HEK293 (cell line): ENCODE measurements around the gene PGM1.
A peak's percentile ranks its signal among the peaks of the same experiment; 100 is the strongest.

ENCODE experiments used
- CTCF ChIA-PET: fragments of 350-600 bp; formaldehyde crosslinking; extraction: SDS; loops from one replicate; lab custom pipeline; 2021; ENCODE audit warnings: antibody characterized with exemption; lab: Yijun Ruan, JAX
- POLR2A ChIA-PET: fragments of 300-600 bp; formaldehyde crosslinking; extraction: SDS; loops from one replicate; lab custom pipeline; 2020; ENCODE audit warnings: antibody characterized with exemption, inconsistent platforms; lab: Yijun Ruan, JAX
- H3K27ac ChIP-seq: fragments of 200-500 bp; sonication (Bioruptor generic); 2 replicates; pipeline ENCODE4 v1.5.1; 2014; ENCODE audit warnings: low read depth, low read length, control low read depth, inconsistent platforms; ENCODE audit errors: extremely low read depth
- H3K36me3 ChIP-seq, 2 experiments: fragments of 200-500 bp in 1 of 2; sonication (Bioruptor generic) in 1 of 2; 1 replicate in 1 of 2; 2 replicates in 1 of 2; pipeline ENCODE4 v1.5.1; 2014 to 2017; ENCODE audit warnings: inconsistent platforms in 2 of 2, low read length in 2 of 2; ENCODE audit not compliant: control insufficient read depth in 2 of 2, insufficient read depth in 1 of 2
- H3K4me1 ChIP-seq: fragments of 200-500 bp; sonication (Bioruptor generic); 2 replicates; pipeline ENCODE4 v1.5.1; 2014; ENCODE audit warnings: mild to moderate bottlenecking, low read length, inconsistent platforms; ENCODE audit not compliant: control insufficient read depth, insufficient read depth
- H3K4me3 ChIP-seq: 2 replicates; pipeline ENCODE4 v1.5.1; 2011; ENCODE audit warnings: low read depth, mild to moderate bottlenecking, control low read depth, low read length, moderate library complexity
- H3K9me3 ChIP-seq: fragments of 200-500 bp; sonication (Bioruptor generic); 2 replicates; pipeline ENCODE4 v1.5.1; 2014; ENCODE audit warnings: low read depth, low read length, inconsistent platforms; ENCODE audit not compliant: control insufficient read depth, insufficient read depth
- BCL11B ChIP-seq: fragments of 450-650 bp; formaldehyde crosslinking; IDR thresholded peaks from 2 replicates; pipeline ENCODE4 v1.5.1; 2016; ENCODE audit warnings: low read depth, missing biosample characterization, missing genetic modification characterization
- EGR2 ChIP-seq: fragments of 450-650 bp; formaldehyde crosslinking; IDR thresholded peaks from 2 replicates; pipeline ENCODE4 v1.5.1; 2016; ENCODE audit warnings: low read depth, missing biosample characterization, missing genetic modification characterization
- GLI2 ChIP-seq: fragments of 450-650 bp; formaldehyde crosslinking; IDR thresholded peaks from 2 replicates; pipeline ENCODE4; 2017; ENCODE audit warnings: missing biosample characterization, missing genetic modification characterization, low read depth, borderline replicate concordance
- GLI4 ChIP-seq: fragments of 450-650 bp; formaldehyde crosslinking; IDR thresholded peaks from 2 replicates; pipeline ENCODE4 v1.5.1; 2016; ENCODE audit warnings: missing biosample characterization, missing genetic modification characterization
- IKZF3 ChIP-seq: fragments of 450-650 bp; IDR thresholded peaks from 2 replicates; pipeline ENCODE4 v1.5.0; 2018; ENCODE audit warnings: missing biosample characterization, mild to moderate bottlenecking, missing genetic modification characterization, moderate library complexity
- WT1 ChIP-seq: fragments of 450-650 bp; formaldehyde crosslinking; IDR thresholded peaks from 2 replicates; pipeline ENCODE4 v1.5.1; 2016; ENCODE audit warnings: missing biosample characterization, missing genetic modification characterization
- YY2 ChIP-seq: fragments of 450-650 bp; formaldehyde crosslinking; IDR thresholded peaks from 2 replicates; pipeline ENCODE4 v1.5.1; 2016; ENCODE audit warnings: missing biosample characterization, missing genetic modification characterization
- ZEB2 ChIP-seq: fragments of 450-650 bp; formaldehyde crosslinking; IDR thresholded peaks from 2 replicates; pipeline ENCODE4 v1.5.1; 2016; ENCODE audit warnings: missing biosample characterization, missing genetic modification characterization
- ZFHX2 ChIP-seq: fragments of 450-650 bp; formaldehyde crosslinking; conservative IDR thresholded peaks from 2 replicates; pipeline ENCODE4 v1.5.1; 2016; ENCODE audit warnings: missing biosample characterization, missing genetic modification characterization
- ZNF121 ChIP-seq: fragments of 450-650 bp; formaldehyde crosslinking; IDR thresholded peaks from 2 replicates; pipeline ENCODE4 v1.5.1; 2016; ENCODE audit warnings: missing biosample characterization, missing genetic modification characterization
- ZNF311 ChIP-seq: fragments of 450-650 bp; formaldehyde crosslinking; IDR thresholded peaks from 2 replicates; pipeline ENCODE4 v1.5.1; 2017; ENCODE audit warnings: missing biosample characterization, missing genetic modification characterization, borderline replicate concordance
- ZNF341 ChIP-seq: fragments of 450-650 bp; formaldehyde crosslinking; IDR thresholded peaks from 2 replicates; pipeline ENCODE4; 2016; ENCODE audit warnings: low read depth, missing biosample characterization, missing genetic modification characterization
- ZNF366 ChIP-seq: fragments of 450-650 bp; formaldehyde crosslinking; conservative IDR thresholded peaks from 2 replicates; pipeline ENCODE4 v1.5.1; 2016; ENCODE audit warnings: missing biosample characterization, missing genetic modification characterization
- ZNF510 ChIP-seq: fragments of 450-650 bp; formaldehyde crosslinking; IDR thresholded peaks from 2 replicates; pipeline ENCODE4 v1.5.1; 2018; ENCODE audit warnings: mild to moderate bottlenecking, missing genetic modification characterization, missing biosample characterization; ENCODE audit not compliant: insufficient replicate concordance
- ZNF585B ChIP-seq: fragments of 450-650 bp; formaldehyde crosslinking; IDR thresholded peaks from 2 replicates; pipeline ENCODE4 v1.5.1; 2016; ENCODE audit warnings: missing biosample characterization, missing genetic modification characterization
- ZNF701 ChIP-seq: fragments of 450-650 bp; formaldehyde crosslinking; IDR thresholded peaks from 2 replicates; pipeline ENCODE4 v1.5.1; 2016; ENCODE audit warnings: missing biosample characterization, missing genetic modification characterization
- ZNF776 ChIP-seq: fragments of 450-650 bp; formaldehyde crosslinking; IDR thresholded peaks from 2 replicates; pipeline ENCODE4 v1.5.0; 2017; ENCODE audit warnings: missing biosample characterization, missing genetic modification characterization, borderline replicate concordance
- ZNF792 ChIP-seq: fragments of 450-650 bp; formaldehyde crosslinking; IDR thresholded peaks from 2 replicates; pipeline ENCODE4 v1.5.1; 2016; ENCODE audit warnings: missing biosample characterization, missing genetic modification characterization
- ZNF837 ChIP-seq: fragments of 450-650 bp; formaldehyde crosslinking; IDR thresholded peaks from 2 replicates; pipeline ENCODE4 v1.5.1; 2016; ENCODE audit warnings: missing biosample characterization, missing genetic modification characterization
- ZXDB ChIP-seq: fragments of 450-650 bp; formaldehyde crosslinking; IDR thresholded peaks from 2 replicates; pipeline ENCODE4 v1.5.1; 2016; ENCODE audit warnings: missing biosample characterization, missing genetic modification characterization
- TF ChIP-seq, protein P1 (sequence below): fragments of 450-650 bp; formaldehyde crosslinking; IDR thresholded peaks from 2 replicates; pipeline ENCODE4 v1.5.1; 2016; ENCODE audit warnings: missing biosample characterization, missing genetic modification characterization
- TF ChIP-seq, protein P2 (sequence below): fragments of 450-650 bp; formaldehyde crosslinking; IDR thresholded peaks from 2 replicates; pipeline ENCODE4 v1.5.1; 2017; ENCODE audit warnings: missing biosample characterization, mild to moderate bottlenecking, missing genetic modification characterization, moderate library complexity
- TF ChIP-seq, protein P3 (sequence below): fragments of 450-650 bp; formaldehyde crosslinking; conservative IDR thresholded peaks from 2 replicates; pipeline ENCODE4 v1.5.1; 2016; ENCODE audit warnings: low read depth, missing biosample characterization, missing genetic modification characterization
- TF ChIP-seq, protein P4 (sequence below): fragments of 450-650 bp; formaldehyde crosslinking; IDR thresholded peaks from 2 replicates; pipeline ENCODE4 v1.5.1; 2017; ENCODE audit warnings: missing biosample characterization, missing genetic modification characterization

Gene PGM1

DNA sequence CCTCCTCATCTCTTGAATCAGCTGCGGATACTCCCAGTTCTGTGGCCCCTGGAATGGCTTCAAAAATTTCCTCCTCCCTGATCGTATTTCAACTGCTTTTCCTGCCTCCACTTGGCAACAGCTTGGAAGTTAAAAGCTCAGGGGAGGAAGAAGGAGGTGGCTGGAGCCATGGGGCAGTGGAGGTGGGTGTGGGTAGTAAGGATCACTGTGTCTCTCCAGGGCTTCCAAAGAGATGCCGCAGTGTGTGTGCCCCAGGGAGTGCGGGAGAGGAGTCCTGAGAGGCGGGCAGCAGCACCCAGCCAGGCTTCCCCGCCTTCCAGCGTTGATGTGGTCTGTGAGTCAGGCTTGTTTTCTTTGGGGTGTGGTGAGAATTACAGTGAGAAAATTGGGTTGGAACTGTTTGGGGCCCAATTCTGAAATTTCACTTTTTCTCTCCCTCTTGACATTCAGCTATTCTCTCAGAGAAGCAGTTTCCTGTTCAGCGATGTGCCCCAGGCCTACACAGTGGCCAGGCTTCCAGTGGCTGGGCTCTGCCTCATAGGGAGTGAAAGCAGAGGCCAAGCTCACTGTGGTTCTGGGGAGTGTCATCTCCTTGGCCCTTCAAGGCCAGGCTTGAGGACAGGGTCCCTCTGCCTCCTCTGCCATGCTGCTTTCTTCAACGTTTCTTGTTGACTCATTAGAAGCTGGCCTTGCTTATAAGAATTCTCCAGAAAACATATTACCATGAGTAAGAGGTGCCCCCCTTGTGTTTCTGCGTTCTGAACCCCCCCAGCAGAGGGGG lies 69.0 kb downstream of the PGM1 start:
- H3K27ac ChIP-seq = no peak overlapping the region
- H3K4me1 ChIP-seq = no peaks in the 10 kb centered on the region
- peaks cover 0 to 20% of the 10 kb centered on the region in 2 experiments; a peak in 1 of 3 replicates for H3K36me3 ChIP-seq
- ChIA-PET POLR2A (no interaction called here), CTCF (interaction anchor here (0.7 to 2.8 kb wide), 4 partner anchors 12 to 585 kb away, joined by 3 to 11 read pairs (median 4); no protein-coding TSS in a partner anchor)
- TF ChIP-seq ZNF776 (tag by site-specific recombination) (no peak), WT1 (tag by site-specific recombination) (peak; percentile 73), ZEB2 (tag by site-specific recombination) (no peak), EGR2 (peak; percentile 69; the same call in 1 of the 2 replicates), ZNF366 (tag by site-specific recombination) (no peak), BCL11B (tag by site-specific recombination) (no peak), GLI2 (tag by site-specific recombination) (no peak), ZFHX2 (tag by site-specific recombination) (peak; percentile 66), ZNF341 (tag by site-specific recombination) (no peak)
- TF ChIP-seq, protein P1, sequence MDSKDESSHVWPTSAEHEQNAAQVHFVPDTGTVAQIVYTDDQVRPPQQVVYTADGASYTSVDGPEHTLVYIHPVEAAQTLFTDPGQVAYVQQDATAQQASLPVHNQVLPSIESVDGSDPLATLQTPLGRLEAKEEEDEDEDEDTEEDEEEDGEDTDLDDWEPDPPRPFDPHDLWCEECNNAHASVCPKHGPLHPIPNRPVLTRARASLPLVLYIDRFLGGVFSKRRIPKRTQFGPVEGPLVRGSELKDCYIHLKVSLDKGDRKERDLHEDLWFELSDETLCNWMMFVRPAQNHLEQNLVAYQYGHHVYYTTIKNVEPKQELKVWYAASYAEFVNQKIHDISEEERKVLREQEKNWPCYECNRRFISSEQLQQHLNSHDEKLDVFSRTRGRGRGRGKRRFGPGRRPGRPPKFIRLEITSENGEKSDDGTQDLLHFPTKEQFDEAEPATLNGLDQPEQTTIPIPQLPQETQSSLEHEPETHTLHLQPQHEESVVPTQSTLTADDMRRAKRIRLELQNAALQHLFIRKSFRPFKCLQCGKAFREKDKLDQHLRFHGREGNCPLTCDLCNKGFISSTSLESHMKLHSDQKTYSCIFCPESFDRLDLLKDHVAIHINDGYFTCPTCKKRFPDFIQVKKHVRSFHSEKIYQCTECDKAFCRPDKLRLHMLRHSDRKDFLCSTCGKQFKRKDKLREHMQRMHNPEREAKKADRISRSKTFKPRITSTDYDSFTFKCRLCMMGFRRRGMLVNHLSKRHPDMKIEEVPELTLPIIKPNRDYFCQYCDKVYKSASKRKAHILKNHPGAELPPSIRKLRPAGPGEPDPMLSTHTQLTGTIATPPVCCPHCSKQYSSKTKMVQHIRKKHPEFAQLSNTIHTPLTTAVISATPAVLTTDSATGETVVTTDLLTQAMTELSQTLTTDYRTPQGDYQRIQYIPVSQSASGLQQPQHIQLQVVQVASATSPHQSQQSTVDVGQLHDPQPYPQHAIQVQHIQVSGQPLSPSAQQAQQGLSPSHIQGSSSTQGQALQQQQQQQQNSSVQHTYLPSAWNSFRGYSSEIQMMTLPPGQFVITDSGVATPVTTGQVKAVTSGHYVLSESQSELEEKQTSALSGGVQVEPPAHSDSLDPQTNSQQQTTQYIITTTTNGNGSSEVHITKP (tag by site-specific recombination) = no peak
- TF ChIP-seq, protein P2, sequence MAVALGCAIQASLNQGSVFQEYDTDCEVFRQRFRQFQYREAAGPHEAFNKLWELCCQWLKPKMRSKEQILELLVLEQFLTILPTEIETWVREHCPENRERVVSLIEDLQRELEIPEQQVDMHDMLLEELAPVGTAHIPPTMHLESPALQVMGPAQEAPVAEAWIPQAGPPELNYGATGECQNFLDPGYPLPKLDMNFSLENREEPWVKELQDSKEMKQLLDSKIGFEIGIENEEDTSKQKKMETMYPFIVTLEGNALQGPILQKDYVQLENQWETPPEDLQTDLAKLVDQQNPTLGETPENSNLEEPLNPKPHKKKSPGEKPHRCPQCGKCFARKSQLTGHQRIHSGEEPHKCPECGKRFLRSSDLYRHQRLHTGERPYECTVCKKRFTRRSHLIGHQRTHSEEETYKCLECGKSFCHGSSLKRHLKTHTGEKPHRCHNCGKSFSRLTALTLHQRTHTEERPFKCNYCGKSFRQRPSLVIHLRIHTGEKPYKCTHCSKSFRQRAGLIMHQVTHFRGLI (tag by site-specific recombination) = 0 out of 2 replicates have a peak, but pooled peaks have one; percentile 22
- H3K9me3 ChIP-seq = no peaks in the 10 kb centered on the region
- no peak overlapping the region for H3K4me3 ChIP-seq

DNA sequence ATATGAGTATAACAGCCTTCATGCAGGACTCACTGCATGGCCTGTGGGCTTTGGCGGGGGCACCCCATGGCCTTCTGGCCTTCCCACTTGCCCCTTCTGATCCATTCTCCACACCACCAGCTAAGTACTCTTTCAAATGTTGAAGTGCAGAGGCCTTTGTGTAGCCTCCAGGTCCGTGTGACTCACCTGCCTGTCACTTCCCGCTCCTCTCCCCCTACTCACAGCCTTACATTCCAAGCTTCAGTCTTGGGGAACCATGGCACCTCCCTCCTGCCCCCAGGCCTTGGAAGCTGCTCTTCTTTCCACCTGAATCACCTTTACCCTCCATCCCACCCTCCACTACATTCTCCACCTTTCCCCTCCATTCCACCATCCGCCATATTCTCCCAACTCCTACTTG lies 69.6 kb downstream of the PGM1 start:
- no peaks in the 10 kb centered on the region for H3K4me1 ChIP-seq
- ChIA-PET CTCF (interaction anchor here (1.5 to 2.8 kb wide), 2 partner anchors 12 to 584 kb away, joined by 4 to 11 read pairs; no protein-coding TSS in a partner anchor), POLR2A (no interaction called here)
- H3K4me3 ChIP-seq = no peak overlapping the region
- no peak overlapping the region for H3K27ac ChIP-seq
- H3K9me3 ChIP-seq = no peaks in the 10 kb centered on the region
- peaks cover 0 to 16% of the 10 kb centered on the region in 2 experiments; a peak in 1 of 3 replicates for H3K36me3 ChIP-seq
- TF ChIP-seq ZNF510 (tag by site-specific recombination) (no peak), IKZF3 (tag by site-specific recombination) (no peak), ZNF837 (tag by site-specific recombination) (no peak), ZXDB (tag by site-specific recombination) (no peak), ZNF792 (tag by site-specific recombination) (no peak), ZNF311 (no peak), ZNF585B (tag by site-specific recombination) (no peak), YY2 (tag by site-specific recombination) (no peak), ZNF701 (tag by site-specific recombination) (no peak), GLI4 (tag by site-specific recombination) (no peak), ZNF121 (tag by site-specific recombination) (no peak)
- TF ChIP-seq, protein P3, sequence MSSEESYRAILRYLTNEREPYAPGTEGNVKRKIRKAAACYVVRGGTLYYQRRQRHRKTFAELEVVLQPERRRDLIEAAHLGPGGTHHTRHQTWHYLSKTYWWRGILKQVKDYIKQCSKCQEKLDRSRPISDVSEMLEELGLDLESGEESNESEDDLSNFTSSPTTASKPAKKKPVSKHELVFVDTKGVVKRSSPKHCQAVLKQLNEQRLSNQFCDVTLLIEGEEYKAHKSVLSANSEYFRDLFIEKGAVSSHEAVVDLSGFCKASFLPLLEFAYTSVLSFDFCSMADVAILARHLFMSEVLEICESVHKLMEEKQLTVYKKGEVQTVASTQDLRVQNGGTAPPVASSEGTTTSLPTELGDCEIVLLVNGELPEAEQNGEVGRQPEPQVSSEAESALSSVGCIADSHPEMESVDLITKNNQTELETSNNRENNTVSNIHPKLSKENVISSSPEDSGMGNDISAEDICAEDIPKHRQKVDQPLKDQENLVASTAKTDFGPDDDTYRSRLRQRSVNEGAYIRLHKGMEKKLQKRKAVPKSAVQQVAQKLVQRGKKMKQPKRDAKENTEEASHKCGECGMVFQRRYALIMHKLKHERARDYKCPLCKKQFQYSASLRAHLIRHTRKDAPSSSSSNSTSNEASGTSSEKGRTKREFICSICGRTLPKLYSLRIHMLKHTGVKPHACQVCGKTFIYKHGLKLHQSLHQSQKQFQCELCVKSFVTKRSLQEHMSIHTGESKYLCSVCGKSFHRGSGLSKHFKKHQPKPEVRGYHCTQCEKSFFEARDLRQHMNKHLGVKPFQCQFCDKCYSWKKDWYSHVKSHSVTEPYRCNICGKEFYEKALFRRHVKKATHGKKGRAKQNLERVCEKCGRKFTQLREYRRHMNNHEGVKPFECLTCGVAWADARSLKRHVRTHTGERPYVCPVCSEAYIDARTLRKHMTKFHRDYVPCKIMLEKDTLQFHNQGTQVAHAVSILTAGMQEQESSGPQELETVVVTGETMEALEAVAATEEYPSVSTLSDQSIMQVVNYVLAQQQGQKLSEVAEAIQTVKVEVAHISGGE (tag by site-specific recombination) = no peak
- TF ChIP-seq, protein P4, sequence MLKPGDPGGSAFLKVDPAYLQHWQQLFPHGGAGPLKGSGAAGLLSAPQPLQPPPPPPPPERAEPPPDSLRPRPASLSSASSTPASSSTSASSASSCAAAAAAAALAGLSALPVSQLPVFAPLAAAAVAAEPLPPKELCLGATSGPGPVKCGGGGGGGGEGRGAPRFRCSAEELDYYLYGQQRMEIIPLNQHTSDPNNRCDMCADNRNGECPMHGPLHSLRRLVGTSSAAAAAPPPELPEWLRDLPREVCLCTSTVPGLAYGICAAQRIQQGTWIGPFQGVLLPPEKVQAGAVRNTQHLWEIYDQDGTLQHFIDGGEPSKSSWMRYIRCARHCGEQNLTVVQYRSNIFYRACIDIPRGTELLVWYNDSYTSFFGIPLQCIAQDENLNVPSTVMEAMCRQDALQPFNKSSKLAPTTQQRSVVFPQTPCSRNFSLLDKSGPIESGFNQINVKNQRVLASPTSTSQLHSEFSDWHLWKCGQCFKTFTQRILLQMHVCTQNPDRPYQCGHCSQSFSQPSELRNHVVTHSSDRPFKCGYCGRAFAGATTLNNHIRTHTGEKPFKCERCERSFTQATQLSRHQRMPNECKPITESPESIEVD = no peak
